GM23338 (cell line): ENCODE results near the gene NPHP4. TPM values are rescaled to one million over a fixed set of nuclear protein-coding genes. Genes with fewer than 3 reads are reported as not detected.

Experiments used
- ATAC-seq: fragments of 200-7000 bp; cut with Tn5 transposase; 3 replicates; pipeline ENCODE4 v1.9.1; 2020
- DNase-seq: peaks from one replicate; pipeline ENCODE4 v3.0.0-alpha.2; 2015; ENCODE audit warnings: low spot score
- H2AFZ ChIP-seq: fragments of 200-600 bp; sonication (generic); 2 replicates; pipeline ENCODE4 v1.8.0; 2016; ENCODE audit warnings: antibody characterized with exemption, mild to moderate bottlenecking, moderate library complexity
- H3F3A ChIP-seq: fragments of 200-600 bp; sonication (generic); replicated peaks from 2 replicates; pipeline ENCODE4 v1.8.0; 2017; ENCODE audit warnings: antibody characterized with exemption, mixed run types, low read depth
- H3K27ac ChIP-seq: fragments of 200-600 bp; sonication (generic); 2 replicates; pipeline ENCODE4 v1.6.1; 2016; ENCODE audit warnings: low read depth
- H3K27me3 ChIP-seq: fragments of 200-600 bp; sonication (generic); 2 replicates; pipeline ENCODE4 v1.8.0; 2016; ENCODE audit warnings: mild to moderate bottlenecking, mixed run types, moderate library complexity; ENCODE audit not compliant: insufficient read depth
- H3K36me3 ChIP-seq: fragments of 200-600 bp; sonication (generic); 2 replicates; pipeline ENCODE4 v1.8.0; 2016; ENCODE audit warnings: mild to moderate bottlenecking; ENCODE audit not compliant: insufficient read depth
- H3K4me1 ChIP-seq: fragments of 200-600 bp; sonication (generic); 2 replicates; pipeline ENCODE4 v1.8.0; 2016; ENCODE audit warnings: mild to moderate bottlenecking, moderate library complexity; ENCODE audit not compliant: insufficient read depth
- H3K4me2 ChIP-seq: fragments of 200-600 bp; sonication (generic); 2 replicates; pipeline ENCODE4 v1.7.1; 2017; ENCODE audit warnings: mixed run types
- H3K4me3 ChIP-seq: fragments of 200-600 bp; sonication (generic); 2 replicates; pipeline ENCODE4 v1.6.1; 2016; ENCODE audit warnings: mixed run types
- H3K79me2 ChIP-seq: fragments of 200-600 bp; sonication (generic); replicated peaks from 2 replicates; pipeline ENCODE4 v1.8.0; 2017; ENCODE audit warnings: mild to moderate bottlenecking; ENCODE audit not compliant: insufficient read depth
- H3K9me2 ChIP-seq: fragments of 200-600 bp; sonication (generic); 2 replicates; pipeline ENCODE4 v1.8.0; 2017; ENCODE audit not compliant: insufficient read depth
- H4K20me1 ChIP-seq: fragments of 200-600 bp; sonication (generic); replicated peaks from 2 replicates; pipeline ENCODE4 v1.8.0; 2017; ENCODE audit warnings: mild to moderate bottlenecking; ENCODE audit not compliant: insufficient read depth
- H3K27ac Mint-ChIP-seq: 2 replicates; pipeline ENCODE4 v1.8.0; 2020; ENCODE audit warnings: inconsistent platforms, mild to moderate bottlenecking, moderate library complexity, mixed read lengths
- H3K27me3 Mint-ChIP-seq: 3 replicates; pipeline ENCODE4 v1.8.0; 2022; ENCODE audit warnings: low read depth, mild to moderate bottlenecking, moderate library complexity, mixed read lengths, inconsistent platforms; ENCODE audit not compliant: insufficient read depth, poor library complexity
- H3K36me3 Mint-ChIP-seq: 3 replicates; pipeline ENCODE4 v1.8.0; 2021; ENCODE audit warnings: low read depth, mild to moderate bottlenecking, inconsistent platforms, moderate library complexity, mixed read lengths
- H3K4me1 Mint-ChIP-seq: 3 replicates; pipeline ENCODE4 v1.8.0; 2020; ENCODE audit warnings: mild to moderate bottlenecking, inconsistent platforms, mixed read lengths
- H3K4me3 Mint-ChIP-seq: 3 replicates; pipeline ENCODE4 v1.8.0; 2021; ENCODE audit warnings: moderate library complexity, mild to moderate bottlenecking, inconsistent platforms, mixed read lengths
- H3K9me3 Mint-ChIP-seq: 3 replicates; pipeline ENCODE4 v1.8.0; 2020; ENCODE audit warnings: moderate library complexity, mild to moderate bottlenecking, inconsistent platforms, mixed read lengths
- CREB1 ChIP-seq: fragments of 250-450 bp; sonication (Bioruptor Pico); IDR thresholded peaks from 2 replicates; pipeline ENCODE4 v1.5.0; 2020; ENCODE audit warnings: low read depth, mild to moderate bottlenecking, moderate library complexity
- EZH2 ChIP-seq: fragments of 200-600 bp; sonication (generic); IDR thresholded peaks from one replicate; pipeline ENCODE4 v1.8.0; 2017; ENCODE audit warnings: antibody characterized with exemption, mild to moderate bottlenecking, low read depth; ENCODE audit not compliant: unreplicated experiment
- EZH2phosphoT487 ChIP-seq: fragments of 200-600 bp; sonication (generic); IDR thresholded peaks from one replicate; pipeline ENCODE4 v1.8.1; 2018; ENCODE audit warnings: antibody characterized with exemption; ENCODE audit not compliant: unreplicated experiment
- JUNB ChIP-seq: IDR thresholded peaks from one replicate; pipeline ENCODE4 v1.6.1; 2016; ENCODE audit warnings: antibody characterized with exemption; ENCODE audit not compliant: unreplicated experiment
- NANOG ChIP-seq: IDR thresholded peaks from 2 replicates; pipeline ENCODE4 v1.6.1; 2016; ENCODE audit warnings: antibody characterized with exemption, borderline replicate concordance
- POLR2AphosphoS5 ChIP-seq: IDR thresholded peaks from 2 replicates; pipeline ENCODE4 v1.6.1; 2016; ENCODE audit warnings: antibody characterized with exemption, low read depth
- STAT1 ChIP-seq: IDR thresholded peaks from one replicate; pipeline ENCODE4 v1.6.1; 2016; ENCODE audit warnings: antibody characterized with exemption; ENCODE audit not compliant: unreplicated experiment
- ZNF114 ChIP-seq: fragments of 250-450 bp; sonication (Bioruptor Pico); IDR thresholded peaks from 2 replicates; pipeline ENCODE4 v1.5.0; 2020; ENCODE audit warnings: mild to moderate bottlenecking, moderate library complexity
- polyA plus RNA-seq: library from polyadenylated mRNA; unstranded; fragments of >200 nt; fragmentation: Nextera tagmentation; extraction: Ambion mirVana; gene quantifications from 2 replicates; pipeline ENCODE4 v1.2.1, GENCODE V29; 2016
- total RNA-seq: library from RNA; depleted of rRNA; stranded (reverse); fragments of >200 nt; shearing (Covaris generic); gene quantifications from 2 replicates; pipeline ENCODE4 v1.2.3, GENCODE V29; 2014
- TF ChIP-seq, protein P1 (sequence below): IDR thresholded peaks from one replicate; pipeline ENCODE4 v1.6.1; 2018; ENCODE audit warnings: antibody characterized with exemption; ENCODE audit not compliant: unreplicated experiment
- TF ChIP-seq, protein P2 (sequence below): fragments of 250-450 bp; sonication (Bioruptor Pico); IDR thresholded peaks from 2 replicates; pipeline ENCODE4 v1.5.0; 2020; ENCODE audit warnings: mild to moderate bottlenecking, moderate library complexity
- TF ChIP-seq, protein P3 (sequence below), 2 experiments: fragments of 200-600 bp in 1 of 2; sonication (generic) in 1 of 2; conservative IDR thresholded peaks; 2 replicates each; pipeline versions ENCODE4 v1.5.1 to v1.6.1; 2016 to 2017; ENCODE audit warnings: antibody characterized with exemption in 2 of 2, low read depth in 2 of 2, mild to moderate bottlenecking in 2 of 2, moderate library complexity in 1 of 2

Gene NPHP4
- total and polyA plus RNA-seq, 2 experiments from 2014 or later, result 2.5 to 12.4 TPM

DNA sequence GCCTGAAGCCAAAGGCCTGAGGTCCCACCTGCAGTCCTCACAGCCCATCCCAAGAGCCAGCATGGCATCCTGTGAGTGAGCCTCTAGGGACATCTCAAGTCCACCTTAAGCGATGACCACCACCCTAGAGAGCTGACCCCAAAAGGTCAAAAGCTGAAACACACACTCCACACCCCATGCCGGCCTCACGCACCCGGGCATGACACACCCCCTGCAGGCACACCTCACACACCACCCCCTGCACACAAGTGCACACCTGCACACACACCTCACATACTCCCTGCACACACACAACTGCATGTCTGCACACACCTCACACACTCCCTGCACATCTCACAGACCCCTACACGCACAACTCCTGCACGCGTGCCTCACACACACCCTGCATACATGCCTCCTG lies 118.7 kb downstream of the NPHP4 start:
- H3K79me2 ChIP-seq, result no peaks in the 10 kb centered on the region
- H3K27ac Mint-ChIP-seq, result no peak overlapping the region; the same call in 1 of the 2 replicates

GRCh38 chr1:5872886-5873285 lies 119.3 kb downstream of the NPHP4 start:
- H3K27me3 ChIP-seq, result no peaks in the 10 kb centered on the region
- H3K9me2 ChIP-seq, result no peaks in the 10 kb centered on the region
- no peak overlapping the region for H3K4me2 ChIP-seq
- H4K20me1 ChIP-seq, result no peaks in the 10 kb centered on the region
- DNase-seq (no peak), ATAC-seq (no peak)
- Mint-ChIP-seq H3K4me3 (no peak overlapping the region), H3K4me1 (no peaks in the 10 kb centered on the region), H3K27ac (no peak overlapping the region), H3K36me3 (peaks cover 19% of the 10 kb centered on the region), H3K27me3 (peaks cover 6% of the 10 kb centered on the region), H3K9me3 (peaks cover 12% of the 10 kb centered on the region)
- no peak overlapping the region for H3K27ac ChIP-seq
- no peak overlapping the region for H2AFZ ChIP-seq
- H3K36me3 ChIP-seq, result no peaks in the 10 kb centered on the region
- H3K4me3 ChIP-seq, result no peak overlapping the region
- H3F3A ChIP-seq, result peaks cover 10% of the 10 kb centered on the region
- H3K4me1 ChIP-seq, result no peaks in the 10 kb centered on the region
- H3K79me2 ChIP-seq, result no peaks in the 10 kb centered on the region
- TF ChIP-seq EZH2, result no peak
- TF ChIP-seq POLR2AphosphoS5, result no peak
- no peak for TF ChIP-seq CREB1 (CRISPR knock-in tag)
- TF ChIP-seq ZNF114 (CRISPR knock-in tag), result no peak
- TF ChIP-seq JUNB, result no peak
- TF ChIP-seq EZH2phosphoT487, result no peak
- no peak for TF ChIP-seq STAT1
- TF ChIP-seq, protein P1, sequence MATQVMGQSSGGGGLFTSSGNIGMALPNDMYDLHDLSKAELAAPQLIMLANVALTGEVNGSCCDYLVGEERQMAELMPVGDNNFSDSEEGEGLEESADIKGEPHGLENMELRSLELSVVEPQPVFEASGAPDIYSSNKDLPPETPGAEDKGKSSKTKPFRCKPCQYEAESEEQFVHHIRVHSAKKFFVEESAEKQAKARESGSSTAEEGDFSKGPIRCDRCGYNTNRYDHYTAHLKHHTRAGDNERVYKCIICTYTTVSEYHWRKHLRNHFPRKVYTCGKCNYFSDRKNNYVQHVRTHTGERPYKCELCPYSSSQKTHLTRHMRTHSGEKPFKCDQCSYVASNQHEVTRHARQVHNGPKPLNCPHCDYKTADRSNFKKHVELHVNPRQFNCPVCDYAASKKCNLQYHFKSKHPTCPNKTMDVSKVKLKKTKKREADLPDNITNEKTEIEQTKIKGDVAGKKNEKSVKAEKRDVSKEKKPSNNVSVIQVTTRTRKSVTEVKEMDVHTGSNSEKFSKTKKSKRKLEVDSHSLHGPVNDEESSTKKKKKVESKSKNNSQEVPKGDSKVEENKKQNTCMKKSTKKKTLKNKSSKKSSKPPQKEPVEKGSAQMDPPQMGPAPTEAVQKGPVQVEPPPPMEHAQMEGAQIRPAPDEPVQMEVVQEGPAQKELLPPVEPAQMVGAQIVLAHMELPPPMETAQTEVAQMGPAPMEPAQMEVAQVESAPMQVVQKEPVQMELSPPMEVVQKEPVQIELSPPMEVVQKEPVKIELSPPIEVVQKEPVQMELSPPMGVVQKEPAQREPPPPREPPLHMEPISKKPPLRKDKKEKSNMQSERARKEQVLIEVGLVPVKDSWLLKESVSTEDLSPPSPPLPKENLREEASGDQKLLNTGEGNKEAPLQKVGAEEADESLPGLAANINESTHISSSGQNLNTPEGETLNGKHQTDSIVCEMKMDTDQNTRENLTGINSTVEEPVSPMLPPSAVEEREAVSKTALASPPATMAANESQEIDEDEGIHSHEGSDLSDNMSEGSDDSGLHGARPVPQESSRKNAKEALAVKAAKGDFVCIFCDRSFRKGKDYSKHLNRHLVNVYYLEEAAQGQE, result no peak
- TF ChIP-seq, protein P2, sequence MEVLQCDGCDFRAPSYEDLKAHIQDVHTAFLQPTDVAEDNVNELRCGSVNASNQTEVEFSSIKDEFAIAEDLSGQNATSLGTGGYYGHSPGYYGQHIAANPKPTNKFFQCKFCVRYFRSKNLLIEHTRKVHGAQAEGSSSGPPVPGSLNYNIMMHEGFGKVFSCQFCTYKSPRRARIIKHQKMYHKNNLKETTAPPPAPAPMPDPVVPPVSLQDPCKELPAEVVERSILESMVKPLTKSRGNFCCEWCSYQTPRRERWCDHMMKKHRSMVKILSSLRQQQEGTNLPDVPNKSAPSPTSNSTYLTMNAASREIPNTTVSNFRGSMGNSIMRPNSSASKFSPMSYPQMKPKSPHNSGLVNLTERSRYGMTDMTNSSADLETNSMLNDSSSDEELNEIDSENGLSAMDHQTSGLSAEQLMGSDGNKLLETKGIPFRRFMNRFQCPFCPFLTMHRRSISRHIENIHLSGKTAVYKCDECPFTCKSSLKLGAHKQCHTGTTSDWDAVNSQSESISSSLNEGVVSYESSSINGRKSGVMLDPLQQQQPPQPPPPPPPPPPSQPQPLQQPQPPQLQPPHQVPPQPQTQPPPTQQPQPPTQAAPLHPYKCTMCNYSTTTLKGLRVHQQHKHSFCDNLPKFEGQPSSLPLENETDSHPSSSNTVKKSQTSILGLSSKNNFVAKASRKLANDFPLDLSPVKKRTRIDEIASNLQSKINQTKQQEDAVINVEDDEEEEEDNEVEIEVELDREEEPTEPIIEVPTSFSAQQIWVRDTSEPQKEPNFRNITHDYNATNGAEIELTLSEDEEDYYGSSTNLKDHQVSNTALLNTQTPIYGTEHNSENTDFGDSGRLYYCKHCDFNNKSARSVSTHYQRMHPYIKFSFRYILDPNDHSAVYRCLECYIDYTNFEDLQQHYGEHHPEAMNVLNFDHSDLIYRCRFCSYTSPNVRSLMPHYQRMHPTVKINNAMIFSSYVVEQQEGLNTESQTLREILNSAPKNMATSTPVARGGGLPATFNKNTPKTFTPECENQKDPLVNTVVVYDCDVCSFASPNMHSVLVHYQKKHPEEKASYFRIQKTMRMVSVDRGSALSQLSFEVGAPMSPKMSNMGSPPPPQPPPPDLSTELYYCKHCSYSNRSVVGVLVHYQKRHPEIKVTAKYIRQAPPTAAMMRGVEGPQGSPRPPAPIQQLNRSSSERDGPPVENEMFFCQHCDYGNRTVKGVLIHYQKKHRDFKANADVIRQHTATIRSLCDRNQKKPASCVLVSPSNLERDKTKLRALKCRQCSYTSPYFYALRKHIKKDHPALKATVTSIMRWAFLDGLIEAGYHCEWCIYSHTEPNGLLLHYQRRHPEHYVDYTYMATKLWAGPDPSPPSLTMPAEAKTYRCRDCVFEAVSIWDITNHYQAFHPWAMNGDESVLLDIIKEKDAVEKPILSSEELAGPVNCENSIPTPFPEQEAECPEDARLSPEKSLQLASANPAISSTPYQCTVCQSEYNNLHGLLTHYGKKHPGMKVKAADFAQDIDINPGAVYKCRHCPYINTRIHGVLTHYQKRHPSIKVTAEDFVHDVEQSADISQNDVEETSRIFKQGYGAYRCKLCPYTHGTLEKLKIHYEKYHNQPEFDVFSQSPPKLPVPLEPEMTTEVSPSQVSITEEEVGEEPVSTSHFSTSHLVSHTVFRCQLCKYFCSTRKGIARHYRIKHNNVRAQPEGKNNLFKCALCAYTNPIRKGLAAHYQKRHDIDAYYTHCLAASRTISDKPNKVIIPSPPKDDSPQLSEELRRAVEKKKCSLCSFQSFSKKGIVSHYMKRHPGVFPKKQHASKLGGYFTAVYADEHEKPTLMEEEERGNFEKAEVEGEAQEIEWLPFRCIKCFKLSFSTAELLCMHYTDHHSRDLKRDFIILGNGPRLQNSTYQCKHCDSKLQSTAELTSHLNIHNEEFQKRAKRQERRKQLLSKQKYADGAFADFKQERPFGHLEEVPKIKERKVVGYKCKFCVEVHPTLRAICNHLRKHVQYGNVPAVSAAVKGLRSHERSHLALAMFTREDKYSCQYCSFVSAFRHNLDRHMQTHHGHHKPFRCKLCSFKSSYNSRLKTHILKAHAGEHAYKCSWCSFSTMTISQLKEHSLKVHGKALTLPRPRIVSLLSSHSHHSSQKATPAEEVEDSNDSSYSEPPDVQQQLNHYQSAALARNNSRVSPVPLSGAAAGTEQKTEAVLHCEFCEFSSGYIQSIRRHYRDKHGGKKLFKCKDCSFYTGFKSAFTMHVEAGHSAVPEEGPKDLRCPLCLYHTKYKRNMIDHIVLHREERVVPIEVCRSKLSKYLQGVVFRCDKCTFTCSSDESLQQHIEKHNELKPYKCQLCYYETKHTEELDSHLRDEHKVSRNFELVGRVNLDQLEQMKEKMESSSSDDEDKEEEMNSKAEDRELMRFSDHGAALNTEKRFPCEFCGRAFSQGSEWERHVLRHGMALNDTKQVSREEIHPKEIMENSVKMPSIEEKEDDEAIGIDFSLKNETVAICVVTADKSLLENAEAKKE (CRISPR knock-in tag), result no peak
- TF ChIP-seq, protein P3, sequence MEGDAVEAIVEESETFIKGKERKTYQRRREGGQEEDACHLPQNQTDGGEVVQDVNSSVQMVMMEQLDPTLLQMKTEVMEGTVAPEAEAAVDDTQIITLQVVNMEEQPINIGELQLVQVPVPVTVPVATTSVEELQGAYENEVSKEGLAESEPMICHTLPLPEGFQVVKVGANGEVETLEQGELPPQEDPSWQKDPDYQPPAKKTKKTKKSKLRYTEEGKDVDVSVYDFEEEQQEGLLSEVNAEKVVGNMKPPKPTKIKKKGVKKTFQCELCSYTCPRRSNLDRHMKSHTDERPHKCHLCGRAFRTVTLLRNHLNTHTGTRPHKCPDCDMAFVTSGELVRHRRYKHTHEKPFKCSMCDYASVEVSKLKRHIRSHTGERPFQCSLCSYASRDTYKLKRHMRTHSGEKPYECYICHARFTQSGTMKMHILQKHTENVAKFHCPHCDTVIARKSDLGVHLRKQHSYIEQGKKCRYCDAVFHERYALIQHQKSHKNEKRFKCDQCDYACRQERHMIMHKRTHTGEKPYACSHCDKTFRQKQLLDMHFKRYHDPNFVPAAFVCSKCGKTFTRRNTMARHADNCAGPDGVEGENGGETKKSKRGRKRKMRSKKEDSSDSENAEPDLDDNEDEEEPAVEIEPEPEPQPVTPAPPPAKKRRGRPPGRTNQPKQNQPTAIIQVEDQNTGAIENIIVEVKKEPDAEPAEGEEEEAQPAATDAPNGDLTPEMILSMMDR (conservative IDR thresholded peaks at IDR 0.05; ENCODE audit: low read depth in 2 of 2), result no peak

More for the DNA sequence above, 118.7 kb downstream of the NPHP4 start:
- Histone ChIP-seq H4K20me1 (no peaks in the 10 kb centered on the region), H3K36me3 (no peaks in the 10 kb centered on the region), H2AFZ (no peak overlapping the region), H3K27me3 (no peaks in the 10 kb centered on the region), H3K4me1 (no peaks in the 10 kb centered on the region), H3F3A (peaks cover 7% of the 10 kb centered on the region), H3K9me2 (no peaks in the 10 kb centered on the region), H3K27ac (no peak overlapping the region), H3K4me2 (no peak overlapping the region), H3K4me3 (no peak overlapping the region)
- H3K27me3 Mint-ChIP-seq, result peaks cover 6% of the 10 kb centered on the region
- H3K4me3 Mint-ChIP-seq, result no peak overlapping the region
- ATAC-seq, result no peak
- no peak for DNase-seq
- H3K9me3 Mint-ChIP-seq, result peaks cover 7% of the 10 kb centered on the region
- TF ChIP-seq POLR2AphosphoS5 (no peak), NANOG (no peak)
- H3K36me3 Mint-ChIP-seq, result peaks cover 13% of the 10 kb centered on the region
- no peaks in the 10 kb centered on the region for H3K4me1 Mint-ChIP-seq
